SW 1271 (cell line): ENCODE results near the gene PCK2.

Experiments used
- DNase-seq, 2 experiments: peaks; one replicate each; lab custom pipeline; 2025; lab: John Stamatoyannopoulos, UW

Gene PCK2

DNA sequence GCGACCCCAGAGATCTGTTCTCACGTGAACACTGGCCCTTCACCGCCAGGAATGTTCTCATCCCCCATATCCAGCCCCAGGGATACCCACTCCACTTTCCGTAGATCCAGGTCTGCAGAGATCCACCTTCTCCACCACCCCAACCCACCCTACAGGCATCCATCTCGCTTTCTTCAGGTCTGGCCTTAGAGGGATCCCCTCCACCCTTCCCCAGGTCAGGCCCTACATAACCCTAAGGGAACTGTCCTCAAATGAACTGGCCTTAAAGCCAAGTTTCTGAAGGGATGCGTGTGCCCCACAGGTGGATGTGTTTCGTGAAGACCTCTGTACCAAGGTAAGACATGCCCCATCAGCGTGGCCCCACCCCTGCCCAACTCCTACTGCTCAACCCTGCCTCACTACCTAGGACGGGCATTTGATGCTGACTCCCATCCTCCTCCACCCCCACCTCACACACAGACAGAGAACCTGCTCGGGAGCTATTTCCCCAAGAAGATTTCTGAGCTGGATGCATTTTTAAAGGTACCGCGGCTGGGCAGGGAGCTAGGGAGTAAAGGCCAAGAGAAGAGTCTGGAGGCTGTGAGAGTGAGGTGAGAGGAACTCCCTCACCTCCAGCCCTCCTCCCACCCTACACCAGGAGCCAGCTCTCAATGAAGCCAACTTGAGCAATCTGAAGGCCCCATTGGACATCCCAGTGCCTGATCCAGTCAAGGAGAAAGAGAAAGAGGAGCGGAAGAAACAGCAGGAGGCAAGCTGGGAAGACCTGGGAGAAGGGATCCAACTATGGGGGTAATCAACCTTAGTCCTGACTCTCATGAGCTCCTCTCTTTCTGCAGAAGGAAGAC is 42.8 kb downstream of the PCK2 start:
- no peak for DNase-seq

DNA sequence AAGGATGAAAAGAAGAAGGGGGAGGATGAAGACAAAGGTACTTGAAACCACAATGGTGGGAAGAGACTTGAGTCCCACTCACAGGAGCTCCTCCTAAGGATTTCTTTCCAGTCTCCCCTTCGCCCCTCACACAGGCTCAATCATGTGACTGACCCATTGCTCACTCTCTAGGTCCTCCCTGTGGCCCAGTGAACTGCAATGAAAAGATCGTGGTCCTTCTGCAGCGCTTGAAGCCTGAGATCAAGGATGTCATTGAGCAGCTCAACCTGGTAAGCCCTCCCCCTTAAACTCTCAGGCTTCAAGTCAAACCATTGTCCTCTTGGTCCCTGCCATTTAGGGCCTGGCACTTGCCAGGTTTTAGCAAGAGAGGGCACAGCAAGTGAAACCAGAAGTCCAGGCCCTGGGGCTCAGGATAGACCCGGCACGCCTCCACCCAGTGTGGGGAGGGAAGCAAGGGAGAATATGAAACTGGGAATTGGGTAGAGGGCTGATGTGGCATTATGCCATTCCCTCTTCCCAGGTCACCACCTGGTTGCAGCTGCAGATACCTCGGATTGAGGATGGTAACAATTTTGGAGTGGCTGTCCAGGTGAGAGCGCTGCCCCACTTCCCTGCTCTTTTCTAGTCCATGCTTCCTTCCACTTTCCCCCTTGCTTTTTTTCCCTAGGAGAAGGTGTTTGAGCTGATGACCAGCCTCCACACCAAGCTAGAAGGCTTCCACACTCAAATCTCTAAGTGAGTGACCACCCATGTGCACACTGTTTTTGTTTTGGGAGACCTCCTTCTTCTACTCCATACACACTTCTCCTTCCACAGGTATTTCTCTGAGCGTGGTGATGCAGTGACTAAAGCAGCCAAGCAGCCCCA is 43.7 kb downstream of the PCK2 start:
- no peak for DNase-seq

DNA sequence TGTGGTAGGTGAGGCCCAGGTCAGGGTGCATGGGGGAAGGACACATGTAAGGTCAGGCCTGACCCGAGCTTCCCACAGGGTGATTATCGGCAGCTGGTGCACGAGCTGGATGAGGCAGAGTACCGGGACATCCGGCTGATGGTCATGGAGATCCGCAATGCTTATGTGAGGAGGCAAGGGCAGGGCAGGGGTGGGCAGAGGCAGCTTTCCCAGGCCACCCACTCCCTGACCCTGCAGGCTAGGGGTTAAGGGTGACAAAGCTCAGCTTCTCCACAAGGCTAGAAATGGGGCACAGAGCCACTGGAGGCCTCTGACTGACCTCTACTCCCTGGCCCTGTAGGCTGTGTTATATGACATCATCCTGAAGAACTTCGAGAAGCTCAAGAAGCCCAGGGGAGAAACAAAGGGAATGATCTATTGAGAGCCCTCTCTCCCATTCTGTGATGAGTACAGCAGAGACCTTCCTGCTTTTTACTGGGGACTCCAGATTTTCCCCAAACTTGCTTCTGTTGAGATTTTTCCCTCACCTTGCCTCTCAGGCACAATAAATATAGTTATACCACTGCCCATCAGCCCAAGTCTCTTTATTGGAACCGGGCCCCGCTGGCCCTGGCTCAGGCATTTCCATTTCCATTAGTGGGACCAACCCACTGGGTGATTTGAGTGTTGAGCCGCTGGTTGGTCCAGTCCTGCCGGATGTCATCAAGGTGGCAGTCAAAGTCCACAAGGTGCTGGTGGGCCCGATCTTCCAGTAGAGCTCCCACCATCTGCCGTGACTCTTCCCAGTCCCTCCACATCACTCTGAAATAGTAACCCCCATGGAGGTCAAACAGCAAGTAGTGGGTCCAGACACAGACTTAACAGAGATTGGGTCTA is 44.5 kb downstream of the PCK2 start:
- DNase-seq, result no peak

DNA sequence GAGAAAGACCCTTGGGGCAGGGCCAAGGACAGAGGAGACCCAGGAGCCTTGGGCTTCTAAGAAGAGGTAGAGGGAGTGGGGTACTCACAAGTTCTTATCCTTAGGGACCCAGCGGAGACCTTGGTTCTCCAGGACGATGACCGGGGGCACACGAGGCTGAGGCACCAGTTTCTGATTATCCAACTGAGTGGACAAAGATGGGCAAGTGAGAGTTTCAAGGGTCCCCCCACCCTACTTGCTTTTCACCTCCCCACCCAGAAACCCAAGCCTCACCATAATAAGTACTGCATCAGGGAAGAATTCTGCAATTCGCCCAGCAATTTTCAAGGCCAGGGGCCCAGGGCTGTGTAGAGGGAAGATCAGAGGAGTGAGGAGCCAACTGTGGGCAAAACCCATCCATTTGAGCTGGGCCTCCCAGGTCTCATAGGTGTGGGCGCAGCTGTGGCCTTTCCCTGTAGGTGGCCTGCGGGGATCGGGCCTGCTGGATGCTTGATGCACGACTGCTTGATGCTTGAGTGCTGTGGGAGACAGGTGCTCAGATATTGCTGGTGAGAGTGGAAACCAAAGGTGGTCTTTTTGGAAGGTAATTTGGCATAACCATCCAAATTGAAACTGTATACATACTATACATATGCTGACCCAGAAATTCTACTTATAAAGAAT is 45.3 kb downstream of the PCK2 start:
- DNase-seq, result no peak

DNA sequence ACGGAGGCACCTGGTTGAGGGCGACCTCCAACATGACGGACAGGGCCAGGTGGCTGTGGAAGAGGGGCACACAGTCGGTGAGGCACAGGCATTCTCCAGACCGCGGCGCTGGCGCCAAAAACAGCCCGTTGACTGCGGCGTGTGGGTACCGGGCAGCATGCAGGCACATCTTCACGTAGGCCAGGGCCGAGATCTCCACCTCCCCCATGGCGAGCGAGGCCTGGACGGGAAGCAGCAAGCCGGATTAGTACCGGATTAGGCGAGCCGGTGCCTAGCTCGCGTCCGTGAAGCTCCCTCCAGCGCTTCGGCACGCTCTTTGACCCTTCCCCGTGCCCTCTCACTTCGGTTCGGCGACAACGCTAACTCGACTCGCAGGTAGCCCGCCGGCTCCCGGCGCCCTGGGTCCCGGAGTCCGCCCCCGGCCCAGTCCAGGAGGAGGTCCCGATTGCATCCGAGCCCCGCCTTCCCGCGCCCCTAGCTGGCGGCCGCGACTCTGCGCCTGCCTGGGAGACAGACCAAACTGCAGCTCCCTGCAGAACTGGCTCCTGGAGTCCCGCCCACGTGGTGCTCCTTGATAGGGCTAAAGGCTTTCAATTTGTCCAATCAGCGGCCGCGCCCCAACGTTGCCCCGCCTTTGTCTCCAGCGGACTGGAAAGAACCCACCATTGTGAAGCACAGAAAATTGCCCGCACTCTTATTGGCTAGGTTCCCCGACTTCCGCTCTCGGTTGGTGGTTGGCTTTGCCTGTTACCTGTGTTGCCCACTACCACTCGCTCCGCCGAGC is 47.2 kb downstream of the PCK2 start, which contains the start of gene EMC9:
EMC9 (minus strand) TSS at position 495 of the 784 bp plus-strand sequence; CDS start at position 208, 287 bp downstream.
- peak; percentile 98 for DNase-seq

DNA sequence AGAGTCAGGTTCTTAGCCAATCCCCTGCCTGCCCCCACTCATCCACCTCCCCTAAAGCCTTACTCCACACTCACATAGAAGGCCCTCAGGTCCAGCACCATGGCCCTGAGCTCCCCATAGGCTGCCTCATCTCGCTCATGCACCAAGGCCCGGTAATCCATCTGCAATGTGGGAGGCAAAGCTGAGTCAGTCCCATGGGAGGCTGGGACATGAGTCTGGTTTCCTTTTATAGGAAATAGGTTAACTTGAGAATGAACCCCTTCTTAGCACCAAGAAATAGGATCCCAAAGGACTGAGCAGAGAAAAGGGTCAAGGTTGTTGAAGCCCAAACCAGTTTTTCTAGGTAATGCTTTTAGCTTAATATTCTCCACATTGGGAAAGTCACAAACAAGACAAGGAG is 49.4 kb downstream of the PCK2 start:
- DNase-seq, result no peak

DNA sequence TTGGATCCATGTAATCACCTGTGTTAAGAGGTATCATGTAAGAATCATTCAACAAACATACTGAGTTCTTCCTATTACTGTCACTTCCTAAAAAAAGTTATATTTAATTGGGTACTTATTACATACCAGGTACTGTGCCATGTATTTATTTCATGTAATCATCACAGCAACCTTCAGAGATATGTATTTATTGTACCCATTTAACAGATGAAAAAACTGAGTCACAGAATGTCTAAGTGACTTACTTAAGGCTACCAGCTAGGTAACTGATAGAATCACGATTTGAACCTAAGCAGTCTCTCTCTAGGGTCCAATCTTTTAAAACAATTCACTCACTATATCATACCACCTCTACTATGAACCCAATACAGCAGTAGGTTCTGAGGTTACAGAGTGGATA is 50.3 kb downstream of the PCK2 start:
- no peak for DNase-seq

DNA sequence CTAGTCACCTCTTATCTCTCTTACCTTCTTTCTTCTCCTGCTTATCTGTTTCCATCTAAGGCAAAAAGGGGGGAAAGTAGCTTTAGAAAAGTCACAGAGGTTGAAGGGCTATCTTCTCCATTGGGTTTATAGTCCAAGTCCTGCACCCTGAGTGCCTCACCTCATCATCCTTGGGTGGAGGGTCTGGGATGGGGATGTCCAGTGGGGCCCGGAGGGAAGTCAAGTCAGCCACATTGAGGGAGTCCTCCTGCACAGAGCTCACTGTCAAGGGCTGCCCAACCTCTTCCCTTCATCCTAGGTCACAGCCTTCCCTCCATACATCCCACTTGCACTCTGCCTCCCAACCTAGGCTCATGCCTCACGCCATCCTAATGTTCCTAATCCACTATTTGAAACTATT is 51.1 kb downstream of the PCK2 start:
- no peak for DNase-seq

DNA sequence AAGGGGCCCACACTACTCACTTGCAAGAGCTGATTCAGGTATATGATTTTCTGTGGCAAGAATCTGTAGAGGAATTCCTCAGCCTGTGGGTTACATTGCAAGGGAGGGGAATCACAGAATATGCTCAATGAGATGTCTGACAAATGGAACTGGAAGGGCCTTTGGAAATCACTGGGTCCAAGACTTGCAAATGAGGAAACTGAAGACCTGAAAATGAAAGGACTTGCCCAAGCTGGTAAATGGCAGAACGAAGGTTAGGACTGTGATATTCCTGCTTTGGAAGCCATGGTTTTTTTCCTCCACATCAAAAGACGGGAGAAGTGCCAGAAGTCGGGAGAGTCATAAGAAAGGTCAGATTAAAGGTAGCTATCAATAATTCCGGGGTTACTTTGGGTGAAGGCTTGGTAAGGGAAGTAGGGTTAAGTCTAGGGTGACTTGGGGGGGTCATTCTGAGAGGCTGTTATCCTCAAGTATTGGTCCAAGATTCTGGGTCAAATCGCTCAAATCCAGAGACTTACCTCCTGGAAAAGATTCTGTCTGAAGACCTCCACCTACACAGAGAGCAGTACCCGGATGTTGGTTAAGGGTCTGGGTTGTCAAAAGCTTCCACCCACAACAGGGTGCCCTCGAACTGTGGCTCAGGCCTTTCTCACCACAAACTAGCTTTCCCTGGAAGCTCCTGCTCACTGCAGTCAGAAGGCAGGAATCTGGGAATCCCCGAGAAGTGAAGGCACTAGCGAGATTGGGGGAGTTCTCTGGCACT is 51.8 kb downstream of the PCK2 start:
- DNase-seq, result no peak

DNA sequence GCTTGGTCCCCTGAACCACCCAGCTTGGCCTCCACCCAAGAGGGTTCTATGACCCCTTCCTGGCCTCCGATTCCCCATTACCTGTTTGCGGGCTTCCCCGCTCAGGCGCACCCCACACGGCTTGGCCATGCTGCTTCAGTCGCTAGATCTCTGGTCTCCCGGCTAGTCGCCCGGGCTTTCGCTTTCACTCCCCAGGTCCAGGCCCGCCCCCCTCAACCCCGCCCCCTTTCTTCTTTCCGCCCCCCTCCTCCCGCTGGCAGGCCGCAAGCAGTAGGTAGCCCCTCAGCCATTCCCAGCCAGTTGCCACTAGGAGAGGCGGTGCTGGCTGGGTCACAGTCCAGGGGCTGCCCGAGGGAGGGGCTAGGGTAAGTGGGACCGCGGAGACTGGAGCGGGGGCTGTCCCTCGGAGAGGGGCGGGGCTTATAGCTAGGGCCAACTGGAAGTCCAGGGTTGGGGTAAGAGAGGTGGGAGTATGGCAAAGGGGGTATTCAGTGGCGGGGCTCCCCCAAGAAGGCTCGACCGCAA is 52.4 kb downstream of the PCK2 start, which contains the start of gene PSME2:
PSME2 (minus strand) TSS at position 158 of the 525 bp plus-strand sequence; CDS start at position 129, 29 bp downstream.
- DNase-seq, result peak; percentile 93 to 97

DNA sequence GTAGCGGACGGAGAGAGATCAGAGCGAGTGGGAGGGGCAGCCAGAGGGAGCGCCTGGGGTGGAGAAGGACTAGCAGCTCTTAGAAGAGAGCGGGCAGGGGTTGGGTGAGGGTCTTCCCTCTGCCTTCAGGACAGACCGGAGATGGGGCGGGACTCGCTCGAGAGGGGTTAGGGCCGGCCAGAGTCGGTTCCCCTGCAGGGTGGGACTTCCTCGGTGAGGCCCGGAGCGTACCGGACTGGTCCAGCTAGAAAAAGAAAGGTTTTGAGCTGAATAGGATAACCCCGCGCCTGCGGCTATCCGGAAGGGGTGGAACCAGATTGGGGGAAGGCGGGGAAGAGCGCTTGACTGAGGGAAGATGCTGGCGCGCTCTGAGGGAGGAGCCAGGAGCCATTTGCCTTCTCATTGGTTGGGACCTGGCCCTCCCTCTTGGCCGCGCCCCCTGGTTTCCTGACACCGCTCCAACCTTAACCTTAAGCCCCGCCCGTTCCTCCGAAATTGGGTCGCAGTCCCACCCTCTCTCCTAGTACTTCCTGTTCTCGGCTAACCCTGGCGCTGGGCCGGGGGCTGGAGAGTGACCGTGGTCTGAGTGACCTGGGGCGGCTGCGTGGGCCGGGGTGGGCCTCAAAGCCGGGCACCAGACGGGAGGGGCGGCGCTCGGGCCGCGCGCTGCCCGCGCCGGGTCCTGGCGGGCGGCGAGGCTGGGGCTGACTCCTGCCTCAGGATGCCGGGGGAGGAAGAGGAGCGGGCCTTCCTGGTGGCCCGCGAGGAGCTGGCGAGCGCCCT is 53.1 kb downstream of the PCK2 start, which contains the start of gene RNF31:
RNF31 (plus strand) TSS at position 521 of the 783 bp plus-strand sequence; CDS start at position 722, 201 bp downstream.
- peak; percentile 90 to 97 for DNase-seq

DNA sequence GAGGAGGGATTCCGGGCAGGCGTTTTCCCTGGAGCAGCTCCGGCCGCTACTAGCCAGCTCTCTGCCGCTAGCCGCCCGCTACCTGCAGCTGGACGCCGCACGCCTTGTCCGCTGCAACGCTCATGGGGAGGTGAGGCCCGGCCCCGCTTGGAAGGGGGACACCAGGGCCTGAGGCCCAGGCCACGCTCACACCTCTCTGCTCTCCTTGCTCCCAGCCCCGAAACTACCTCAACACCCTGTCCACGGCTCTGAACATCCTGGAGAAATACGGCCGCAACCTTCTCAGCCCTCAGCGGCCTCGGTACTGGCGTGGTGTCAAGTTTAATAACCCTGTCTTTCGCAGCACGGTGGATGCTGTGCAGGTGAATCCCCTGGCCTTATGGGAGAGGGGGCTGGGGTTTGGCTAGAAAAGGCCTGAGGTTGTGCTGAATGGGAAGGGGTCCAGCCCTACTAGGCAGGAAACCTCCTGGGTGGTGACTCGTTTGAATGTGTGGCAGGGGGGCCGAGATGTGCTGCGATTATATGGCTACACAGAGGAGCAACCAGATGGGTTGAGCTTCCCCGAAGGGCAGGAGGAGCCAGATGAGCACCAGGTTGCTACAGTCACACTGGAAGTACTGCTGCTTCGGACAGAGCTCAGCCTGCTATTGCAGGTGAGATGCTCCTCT is 53.8 kb downstream of the PCK2 start:
- no peak for DNase-seq

DNA sequence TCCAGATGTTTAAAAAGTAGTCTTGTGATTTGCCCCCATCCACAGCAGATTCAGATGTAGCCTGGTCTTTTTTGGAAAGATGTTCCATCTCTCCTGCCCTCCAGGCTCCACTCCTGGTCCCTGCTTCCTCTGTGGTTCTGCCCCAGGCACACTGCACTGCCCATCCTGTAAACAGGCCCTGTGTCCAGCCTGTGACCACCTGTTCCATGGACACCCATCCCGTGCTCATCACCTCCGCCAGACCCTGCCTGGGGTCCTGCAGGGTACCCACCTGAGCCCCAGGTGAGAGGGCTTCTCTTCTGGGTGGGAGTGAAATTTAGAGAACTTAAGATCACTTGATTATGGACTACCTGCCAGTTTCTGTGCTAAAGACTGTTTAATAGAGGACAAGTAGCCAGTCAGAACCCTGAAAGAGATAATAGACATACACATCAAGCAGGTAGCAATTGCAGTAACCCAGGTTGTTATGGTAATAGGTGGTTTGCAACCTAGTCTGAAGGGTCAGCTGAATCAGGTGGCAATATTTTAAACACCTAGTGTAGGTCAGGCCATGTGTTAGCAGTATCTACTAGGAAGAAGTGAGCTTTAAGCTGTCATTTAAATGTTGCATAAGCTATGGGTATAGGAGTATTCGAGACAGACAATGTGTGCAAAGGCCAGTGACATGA is 55.3 kb downstream of the PCK2 start:
- no peak for DNase-seq

DNA sequence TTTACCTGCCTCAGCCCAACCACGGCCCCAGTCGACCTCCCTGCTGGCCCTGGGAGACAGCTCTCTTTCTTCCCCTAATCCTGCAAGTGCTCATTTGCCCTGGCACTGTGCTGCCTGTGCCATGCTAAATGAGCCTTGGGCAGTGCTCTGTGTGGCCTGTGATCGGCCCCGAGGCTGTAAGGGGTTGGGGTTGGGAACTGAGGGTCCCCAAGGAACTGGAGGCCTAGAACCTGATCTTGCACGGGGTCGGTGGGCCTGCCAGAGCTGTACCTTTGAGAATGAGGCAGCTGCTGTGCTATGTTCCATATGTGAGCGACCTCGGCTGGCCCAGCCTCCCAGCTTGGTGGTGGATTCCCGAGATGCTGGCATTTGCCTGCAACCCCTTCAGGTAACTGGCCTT is 56.0 kb downstream of the PCK2 start:
- no peak for DNase-seq

DNA sequence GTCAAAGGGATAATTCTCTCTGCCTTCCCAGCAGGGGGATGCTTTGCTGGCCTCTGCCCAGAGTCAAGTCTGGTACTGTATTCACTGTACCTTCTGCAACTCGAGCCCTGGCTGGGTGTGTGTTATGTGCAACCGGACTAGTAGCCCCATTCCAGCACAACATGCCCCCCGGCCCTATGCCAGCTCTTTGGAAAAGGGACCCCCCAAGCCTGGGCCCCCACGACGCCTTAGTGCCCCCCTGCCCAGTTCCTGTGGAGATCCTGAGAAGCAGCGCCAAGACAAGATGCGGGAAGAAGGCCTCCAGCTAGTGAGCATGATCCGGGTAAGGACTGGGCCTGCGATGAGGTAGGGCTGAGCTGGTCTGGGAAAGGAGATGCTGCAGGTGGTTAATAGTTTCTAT is 56.5 kb downstream of the PCK2 start:
- DNase-seq, result no peak

DNA sequence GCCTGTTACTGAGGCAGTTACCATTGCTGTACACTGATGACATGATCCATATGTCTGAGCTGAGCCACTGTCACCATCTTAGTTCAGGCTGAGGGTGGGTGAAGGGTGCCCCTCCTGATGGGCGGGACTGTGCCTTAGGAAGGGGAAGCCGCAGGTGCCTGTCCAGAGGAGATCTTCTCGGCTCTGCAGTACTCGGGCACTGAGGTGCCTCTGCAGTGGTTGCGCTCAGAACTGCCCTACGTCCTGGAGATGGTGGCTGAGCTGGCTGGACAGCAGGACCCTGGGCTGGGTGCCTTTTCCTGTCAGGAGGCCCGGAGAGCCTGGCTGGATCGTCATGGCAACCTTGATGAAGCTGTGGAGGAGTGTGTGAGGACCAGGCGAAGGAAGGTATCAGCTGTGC is 56.9 kb downstream of the PCK2 start:
- no peak for DNase-seq

DNA sequence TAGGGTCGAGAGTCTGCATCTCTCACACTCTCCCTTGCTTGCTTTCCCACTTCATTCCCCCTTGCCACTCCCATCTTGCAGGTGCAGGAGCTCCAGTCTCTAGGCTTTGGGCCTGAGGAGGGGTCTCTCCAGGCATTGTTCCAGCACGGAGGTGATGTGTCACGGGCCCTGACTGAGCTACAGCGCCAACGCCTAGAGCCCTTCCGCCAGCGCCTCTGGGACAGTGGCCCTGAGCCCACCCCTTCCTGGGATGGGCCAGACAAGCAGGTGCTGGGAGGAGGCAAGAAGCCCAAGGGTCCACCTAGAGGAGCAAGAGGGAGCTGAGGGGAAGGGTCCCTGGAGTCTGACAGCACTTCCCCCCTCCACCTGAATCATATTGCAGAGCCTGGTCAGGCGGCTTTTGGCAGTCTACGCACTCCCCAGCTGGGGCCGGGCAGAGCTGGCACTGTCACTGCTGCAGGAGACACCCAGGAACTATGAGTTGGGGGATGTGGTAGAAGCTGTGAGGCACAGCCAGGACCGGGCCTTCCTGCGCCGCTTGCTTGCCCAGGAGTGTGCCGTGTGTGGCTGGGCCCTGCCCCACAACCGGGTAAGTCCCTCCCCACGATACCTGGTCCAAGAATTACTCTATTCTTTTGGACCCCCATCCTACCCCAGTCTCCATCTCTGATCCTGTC is 57.4 kb downstream of the PCK2 start:
- DNase-seq, result no peak
